Measurements from ENCODE around the gene PAGR1. TPM values are rescaled to one million over a fixed set of nuclear protein-coding genes. Genes with fewer than 3 reads are reported as not detected.

Gene PAGR1
- total and polyA plus RNA-seq, 4 donors, result 7.3 to 18.7 (median 14.0) TPM

- H3K4me1 ChIP-seq (ENCODE audit: control insufficient read depth in 4 of 4, insufficient read depth in 4 of 4, low read length in 3 of 4), result peaks cover 11 to 49% (median 32%) of the 10 kb centered on the region in 4 donors
- DNase-seq (ENCODE audit: low spot score), result peak; percentile 64
- no peaks in the 10 kb centered on the region for H3K27me3 ChIP-seq (ENCODE audit: control insufficient read depth in 4 of 4, insufficient read depth in 4 of 4, low read length in 3 of 4)
- H3K36me3 ChIP-seq (ENCODE audit: control insufficient read depth in 4 of 4, insufficient read depth in 3 of 4, low read depth in 1 of 4, low read length in 3 of 4), result peaks cover 2 to 10% (median 4%) of the 10 kb centered on the region in 4 donors
- H3K27ac ChIP-seq (ENCODE audit: low read depth in 1 of 2, low read length in 2 of 2), result peak overlapping the region; percentile 73 to 88
- no peak for TF ChIP-seq HNF4G (IDR thresholded peaks at IDR 0.05)
- no peak for TF ChIP-seq REST (IDR thresholded peaks at IDR 0.05)
- no peak for TF ChIP-seq ZBTB33 (IDR thresholded peaks at IDR 0.05)
- no peak for TF ChIP-seq GABPA (IDR thresholded peaks at IDR 0.05 in 1 of 2, conservative IDR thresholded peaks at IDR 0.05 in 1 of 2)
- peak overlapping the region in 1 of 2 donors; percentile 48 for H3K9ac ChIP-seq (ENCODE audit: low read depth in 1 of 2, low read length in 2 of 2)
- WGBS, result 2% methylated on average over 99 of the region's 99 CpGs
- H3K4me3 ChIP-seq (ENCODE audit: low read depth in 1 of 3, low read length in 3 of 3), result peak overlapping the region; percentile 53 to 93 (median 55)
- no peaks in the 10 kb centered on the region for H3K9me3 ChIP-seq (ENCODE audit: control insufficient read depth in 4 of 4, low read length in 3 of 4)
Observed at GRCh38 chr16:29806641-29807425, 9.1 kb upstream of the PAGR1 start.

- WGBS, result 38% methylated on average over 69 of the region's 69 CpGs
- peaks cover 2 to 10% (median 4%) of the 10 kb centered on the region in 4 donors for H3K36me3 ChIP-seq (ENCODE audit: control insufficient read depth in 4 of 4, insufficient read depth in 3 of 4, low read depth in 1 of 4, low read length in 3 of 4)
Observed at GRCh38 chr16:29807426-29808218, 8.3 kb upstream of the PAGR1 start.

More at GRCh38 chr16:29807426-29808218, 8.3 kb upstream of the PAGR1 start:
- peak overlapping the region in 2 of 3 donors; percentile 42 to 93 for H3K4me3 ChIP-seq (ENCODE audit: low read depth in 1 of 3, low read length in 3 of 3)
- TF ChIP-seq ATF3 (IDR thresholded peaks at IDR 0.05) (no peak), MAX (IDR thresholded peaks at IDR 0.05) (peak; percentile 66), ZBTB33 (IDR thresholded peaks at IDR 0.05) (no peak), HNF4G (IDR thresholded peaks at IDR 0.05) (no peak), GABPA (IDR thresholded peaks at IDR 0.05 in 1 of 2, conservative IDR thresholded peaks at IDR 0.05 in 1 of 2) (no peak), JUND (IDR thresholded peaks at IDR 0.05) (no peak), SP1 (IDR thresholded peaks at IDR 0.05) (peak; percentile 42), RXRA (IDR thresholded peaks at IDR 0.05) (no peak), CTCF (IDR thresholded peaks at IDR 0.05; ENCODE audit: low read depth, low read length, missing input control) (peak; percentile 18), RAD21 (IDR thresholded peaks at IDR 0.05) (peak; percentile 38 to 59), REST (IDR thresholded peaks at IDR 0.05) (no peak)
- H3K9ac ChIP-seq (ENCODE audit: low read depth in 1 of 2, low read length in 2 of 2), result peak overlapping the region in 1 of 2 donors; percentile 51
- no peaks in the 10 kb centered on the region for H3K27me3 ChIP-seq (ENCODE audit: control insufficient read depth in 4 of 4, insufficient read depth in 4 of 4, low read length in 3 of 4)
- H3K9me3 ChIP-seq (ENCODE audit: control insufficient read depth in 4 of 4, low read length in 3 of 4), result no peaks in the 10 kb centered on the region
- H3K27ac ChIP-seq (ENCODE audit: low read depth in 1 of 2, low read length in 2 of 2), result peak overlapping the region; percentile 73 to 88
- peaks cover 16 to 56% (median 36%) of the 10 kb centered on the region in 4 donors for H3K4me1 ChIP-seq (ENCODE audit: control insufficient read depth in 4 of 4, insufficient read depth in 4 of 4, low read length in 3 of 4)
- DNase-seq (ENCODE audit: low spot score), result peak; percentile 83

All from liver (tissue), 9 donors.